ENCODE measurements around the gene DIO3. TPM values are rescaled to one million over a fixed set of nuclear protein-coding genes. Genes with fewer than 3 reads are reported as not detected.

The DIO3 gene
- total RNA-seq, 6 experiments from 2014 or later = not detected

DNA sequence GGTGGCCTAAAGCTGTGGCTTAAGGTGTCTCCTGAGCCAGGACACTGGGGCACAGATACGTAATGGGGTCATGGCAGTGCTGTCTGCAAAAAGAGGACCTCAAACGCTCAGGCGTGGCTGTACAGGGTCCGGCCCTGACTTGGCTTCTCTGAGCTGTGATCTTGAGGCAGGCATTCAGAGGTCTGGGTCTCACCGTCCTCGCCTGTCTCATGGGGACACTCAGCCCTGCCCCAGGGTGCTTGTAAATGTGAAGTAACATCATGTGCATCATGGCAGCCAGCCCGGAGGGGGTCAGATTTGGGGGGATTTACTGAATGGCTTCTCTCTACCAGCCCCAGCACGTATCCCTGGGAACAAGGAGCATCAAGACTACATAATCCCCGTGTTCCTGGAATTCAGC is 28.8 kb downstream of the DIO3 start:
- Mint-ChIP-seq H3K27me3 (ENCODE audit: insufficient read depth) (peaks cover 21% of the 10 kb centered on the region), H3K4me3 (no peak overlapping the region), H3K4me1 (ENCODE audit: low read depth) (no peaks in the 10 kb centered on the region), H3K36me3 (ENCODE audit: low read depth) (no peaks in the 10 kb centered on the region), H3K9me3 (no peaks in the 10 kb centered on the region), H3K27ac (no peak overlapping the region)
- TF ChIP-seq, protein P1, sequence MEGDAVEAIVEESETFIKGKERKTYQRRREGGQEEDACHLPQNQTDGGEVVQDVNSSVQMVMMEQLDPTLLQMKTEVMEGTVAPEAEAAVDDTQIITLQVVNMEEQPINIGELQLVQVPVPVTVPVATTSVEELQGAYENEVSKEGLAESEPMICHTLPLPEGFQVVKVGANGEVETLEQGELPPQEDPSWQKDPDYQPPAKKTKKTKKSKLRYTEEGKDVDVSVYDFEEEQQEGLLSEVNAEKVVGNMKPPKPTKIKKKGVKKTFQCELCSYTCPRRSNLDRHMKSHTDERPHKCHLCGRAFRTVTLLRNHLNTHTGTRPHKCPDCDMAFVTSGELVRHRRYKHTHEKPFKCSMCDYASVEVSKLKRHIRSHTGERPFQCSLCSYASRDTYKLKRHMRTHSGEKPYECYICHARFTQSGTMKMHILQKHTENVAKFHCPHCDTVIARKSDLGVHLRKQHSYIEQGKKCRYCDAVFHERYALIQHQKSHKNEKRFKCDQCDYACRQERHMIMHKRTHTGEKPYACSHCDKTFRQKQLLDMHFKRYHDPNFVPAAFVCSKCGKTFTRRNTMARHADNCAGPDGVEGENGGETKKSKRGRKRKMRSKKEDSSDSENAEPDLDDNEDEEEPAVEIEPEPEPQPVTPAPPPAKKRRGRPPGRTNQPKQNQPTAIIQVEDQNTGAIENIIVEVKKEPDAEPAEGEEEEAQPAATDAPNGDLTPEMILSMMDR (IDR thresholded peaks at IDR 0.05) = no peak
- DNase-seq = no peak

DNA sequence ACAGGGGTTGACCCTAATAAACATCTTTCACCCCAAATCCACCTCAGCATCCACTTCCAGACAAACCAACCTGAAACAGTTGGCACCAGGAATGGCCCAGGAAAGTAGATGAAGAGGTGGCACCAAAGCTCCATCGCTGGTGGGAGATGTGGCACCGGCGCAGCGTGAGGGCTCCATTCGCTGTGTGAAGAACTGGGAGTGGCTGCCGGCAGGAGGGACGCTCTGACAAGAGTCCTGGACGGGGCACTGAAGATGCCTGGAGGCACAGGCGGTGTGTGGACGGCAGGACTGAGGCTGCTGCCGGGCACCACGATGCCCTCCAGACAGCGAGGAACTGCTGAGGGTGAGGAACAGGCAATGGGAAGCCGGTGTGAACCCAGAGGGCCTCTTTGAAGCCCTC is 29.3 kb downstream of the DIO3 start:
- Mint-ChIP-seq H3K4me1 (ENCODE audit: low read depth) (no peaks in the 10 kb centered on the region), H3K4me3 (no peak overlapping the region), H3K9me3 (no peaks in the 10 kb centered on the region), H3K36me3 (ENCODE audit: low read depth) (no peaks in the 10 kb centered on the region), H3K27me3 (ENCODE audit: insufficient read depth) (peaks cover 21% of the 10 kb centered on the region), H3K27ac (no peak overlapping the region)
- DNase-seq = no peak
- TF ChIP-seq, protein P1 (IDR thresholded peaks at IDR 0.05) = no peak

DNA sequence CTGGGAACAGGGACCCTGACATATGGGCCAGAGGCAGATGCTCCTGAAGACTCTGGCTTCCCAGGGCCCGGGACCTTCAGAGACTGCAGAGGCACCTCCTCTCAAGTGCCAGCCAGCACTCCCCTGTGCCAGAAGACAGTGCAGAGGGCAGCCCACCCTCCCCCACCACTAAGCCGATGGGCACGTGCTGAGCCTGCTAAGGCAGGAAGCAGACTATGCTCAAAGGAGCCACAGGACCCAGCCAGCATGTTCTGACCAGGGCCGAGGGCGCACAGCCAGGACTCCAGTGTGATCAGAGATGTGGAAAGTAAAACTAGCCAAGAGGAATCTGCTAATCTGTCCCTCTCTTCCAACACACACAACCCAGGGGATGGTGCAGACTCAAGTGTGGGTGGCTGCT is 29.8 kb downstream of the DIO3 start:
- DNase-seq = no peak
- Mint-ChIP-seq H3K4me1 (ENCODE audit: low read depth) (no peaks in the 10 kb centered on the region), H3K27ac (no peak overlapping the region), H3K27me3 (ENCODE audit: insufficient read depth) (peaks cover 20% of the 10 kb centered on the region), H3K9me3 (no peaks in the 10 kb centered on the region; the same call in 1 of the 2 replicates), H3K36me3 (ENCODE audit: low read depth) (no peaks in the 10 kb centered on the region; the same call in 1 of the 2 replicates), H3K4me3 (no peak overlapping the region)
- TF ChIP-seq, protein P1 (IDR thresholded peaks at IDR 0.05) = no peak

DNA sequence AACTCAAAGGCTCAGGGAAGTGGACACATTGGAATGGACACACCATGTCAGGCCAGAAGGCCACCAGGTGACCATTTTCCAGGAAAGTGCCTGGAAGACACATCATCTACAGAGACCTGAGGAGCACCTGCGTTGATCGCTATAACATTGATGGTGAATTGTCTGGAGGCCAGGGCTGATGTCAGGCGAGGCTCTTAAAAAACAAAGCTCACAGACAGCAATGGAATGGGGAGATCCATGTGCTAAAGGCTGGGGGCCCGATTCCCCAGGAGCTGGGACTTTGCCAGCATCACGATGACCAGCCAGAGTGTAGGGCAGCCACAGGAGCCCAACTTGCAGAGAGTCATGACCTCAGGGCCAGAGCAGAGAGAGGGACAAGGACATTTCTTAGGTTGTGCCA is 30.3 kb downstream of the DIO3 start:
- no peak for DNase-seq
- TF ChIP-seq, protein P1 (IDR thresholded peaks at IDR 0.05) = no peak
- H3K36me3 Mint-ChIP-seq (ENCODE audit: low read depth) = no peaks in the 10 kb centered on the region; the same call in 1 of the 2 replicates
- no peak overlapping the region for H3K27ac Mint-ChIP-seq
- H3K9me3 Mint-ChIP-seq = no peaks in the 10 kb centered on the region; the same call in 1 of the 2 replicates
- no peaks in the 10 kb centered on the region for H3K4me1 Mint-ChIP-seq (ENCODE audit: low read depth)
- H3K4me3 Mint-ChIP-seq = no peak overlapping the region
- H3K27me3 Mint-ChIP-seq (ENCODE audit: insufficient read depth) = peaks cover 16% of the 10 kb centered on the region

DNA sequence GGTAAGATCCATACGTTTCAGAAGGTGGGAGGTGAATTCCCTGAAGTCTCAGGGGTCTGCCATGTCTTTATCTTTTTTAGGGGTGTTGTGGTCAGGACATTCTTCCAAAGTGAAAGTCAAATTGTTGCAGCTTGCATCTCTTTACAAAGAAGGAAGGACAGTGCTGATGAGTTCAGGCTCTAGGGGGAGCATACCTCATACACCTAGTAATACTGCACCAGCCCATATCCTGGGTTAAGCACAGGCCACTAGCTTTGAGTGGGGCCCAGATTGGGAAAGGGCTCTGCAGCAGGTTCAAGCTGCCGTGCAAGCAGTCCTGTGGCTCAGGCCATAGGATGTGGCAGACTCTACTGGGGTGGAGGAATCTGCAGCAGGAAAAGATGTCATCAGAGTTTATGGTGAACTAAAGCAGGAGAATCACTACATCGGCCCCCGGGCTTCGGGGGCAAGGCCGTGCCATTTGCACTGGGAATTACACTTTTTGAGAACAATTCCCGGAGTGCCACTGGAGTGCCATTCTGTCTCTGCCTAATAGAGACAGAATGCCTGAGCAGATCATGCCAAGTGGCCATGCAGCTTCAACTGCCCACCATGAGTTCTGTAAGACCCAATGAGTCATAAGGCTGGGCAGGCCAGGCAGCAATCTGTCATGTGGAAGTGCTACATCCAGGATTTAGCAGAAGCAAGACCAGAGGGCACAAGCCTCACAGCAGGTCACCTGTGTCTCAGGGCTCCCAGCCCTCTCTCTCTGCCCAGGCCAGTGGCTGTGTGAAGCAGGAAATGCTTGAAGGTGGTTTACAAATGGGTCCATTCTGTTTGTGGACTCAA is 32.3 kb downstream of the DIO3 start:
- TF ChIP-seq, protein P1 (IDR thresholded peaks at IDR 0.05) = no peak
- H3K36me3 Mint-ChIP-seq (ENCODE audit: low read depth) = no peaks in the 10 kb centered on the region; the same call in 1 of the 2 replicates
- no peaks in the 10 kb centered on the region for H3K4me1 Mint-ChIP-seq (ENCODE audit: low read depth)
- no peak overlapping the region for H3K4me3 Mint-ChIP-seq
- no peak for DNase-seq
- H3K27me3 Mint-ChIP-seq (ENCODE audit: insufficient read depth) = peaks cover 10% of the 10 kb centered on the region
- H3K27ac Mint-ChIP-seq = no peak overlapping the region
- H3K9me3 Mint-ChIP-seq = no peaks in the 10 kb centered on the region; the same call in 1 of the 2 replicates

Measured in HFFc6 (cell line).